Smooth muscle cell (in vitro differentiated cells): ENCODE measurements around the gene MRPL1. TPM values are rescaled to one million over a fixed set of nuclear protein-coding genes. Genes with fewer than 3 reads are reported as not detected.
"Not testable (repeated sequence)": the region's sequence is repeated elsewhere in the genome, so short reads cannot be mapped to it uniquely, and the experiment has no call there.

Experiments used
- DNase-seq: peaks from one replicate; lab custom pipeline; 2025; ENCODE audit not compliant: unreplicated experiment; lab: John Stamatoyannopoulos, UW
- H2AFZ ChIP-seq: fragments of 200-600 bp; sonication (generic); 2 replicates; pipeline ENCODE4 v1.6.0; 2016; ENCODE audit warnings: antibody characterized with exemption, low read depth, mild to moderate bottlenecking
- H3F3A ChIP-seq: fragments of 200-600 bp; sonication (generic); 2 replicates; pipeline ENCODE4 v1.6.0; 2017; ENCODE audit warnings: antibody characterized with exemption, low read depth
- H3K27ac ChIP-seq: fragments of 200-600 bp; sonication (generic); 2 replicates; pipeline ENCODE4 v1.5.1; 2016; ENCODE audit warnings: low read depth, mild to moderate bottlenecking
- H3K27me3 ChIP-seq: fragments of 200-600 bp; sonication (generic); 2 replicates; pipeline ENCODE4 v1.6.1; 2016; ENCODE audit warnings: low read depth, mild to moderate bottlenecking
- H3K36me3 ChIP-seq: fragments of 200-600 bp; sonication (generic); 2 replicates; pipeline ENCODE4 v1.5.1; 2016; ENCODE audit warnings: low read depth
- H3K4me1 ChIP-seq: fragments of 200-600 bp; sonication (generic); 2 replicates; pipeline ENCODE4 v1.5.1; 2016; ENCODE audit warnings: low read depth
- H3K4me2 ChIP-seq: fragments of 200-600 bp; sonication (generic); 2 replicates; pipeline ENCODE4 v1.6.0; 2016; ENCODE audit warnings: mild to moderate bottlenecking
- H3K4me3 ChIP-seq: fragments of 200-600 bp; sonication (generic); 2 replicates; pipeline ENCODE4 v1.5.1; 2016; ENCODE audit warnings: mild to moderate bottlenecking
- H3K79me2 ChIP-seq: fragments of 200-600 bp; sonication (generic); 2 replicates; pipeline ENCODE4 v1.6.0; 2016; ENCODE audit warnings: low read depth, mild to moderate bottlenecking
- H3K9ac ChIP-seq: fragments of 200-600 bp; sonication (generic); 2 replicates; pipeline ENCODE4 v1.6.0; 2016; ENCODE audit warnings: low read depth
- H3K9me3 ChIP-seq: fragments of 200-600 bp; sonication (generic); replicated peaks from 2 replicates; pipeline ENCODE4 v1.5.1; 2016; ENCODE audit warnings: low read depth
- H4K20me1 ChIP-seq: fragments of 200-600 bp; sonication (generic); 2 replicates; pipeline ENCODE4 v1.6.0; 2016; ENCODE audit warnings: low read depth
- WGBS: methylation state at CpG from one replicate; pipeline ENCODE4 v1.1.7; 2016; ENCODE audit warnings: low lambda C conversion rate; 5-methylcytosine and 5-hydroxymethylcytosine counted together
- polyA plus RNA-seq: library from polyadenylated mRNA; unstranded; fragments of >200 nt; fragmentation: Nextera tagmentation; extraction: Ambion mirVana; gene quantifications from 2 replicates; pipeline ENCODE4 v1.2.1, GENCODE V29; 2016
- total RNA-seq: library from RNA; depleted of rRNA; stranded (reverse); fragments of >200 nt; gene quantifications from 2 replicates; pipeline ENCODE4 v1.2.3, GENCODE V29; 2014
- TF ChIP-seq, protein P1 (sequence below): fragments of 200-600 bp; sonication (generic); IDR thresholded peaks from 2 replicates; pipeline ENCODE4 v1.5.1; 2017; ENCODE audit warnings: borderline replicate concordance, mild to moderate bottlenecking, antibody characterized with exemption; ENCODE audit not compliant: insufficient read depth, poor library complexity, severe bottlenecking

MRPL1 gene
- total and polyA plus RNA-seq, 2 experiments from 2014 or later: 20.2 to 31.6 TPM

DNA sequence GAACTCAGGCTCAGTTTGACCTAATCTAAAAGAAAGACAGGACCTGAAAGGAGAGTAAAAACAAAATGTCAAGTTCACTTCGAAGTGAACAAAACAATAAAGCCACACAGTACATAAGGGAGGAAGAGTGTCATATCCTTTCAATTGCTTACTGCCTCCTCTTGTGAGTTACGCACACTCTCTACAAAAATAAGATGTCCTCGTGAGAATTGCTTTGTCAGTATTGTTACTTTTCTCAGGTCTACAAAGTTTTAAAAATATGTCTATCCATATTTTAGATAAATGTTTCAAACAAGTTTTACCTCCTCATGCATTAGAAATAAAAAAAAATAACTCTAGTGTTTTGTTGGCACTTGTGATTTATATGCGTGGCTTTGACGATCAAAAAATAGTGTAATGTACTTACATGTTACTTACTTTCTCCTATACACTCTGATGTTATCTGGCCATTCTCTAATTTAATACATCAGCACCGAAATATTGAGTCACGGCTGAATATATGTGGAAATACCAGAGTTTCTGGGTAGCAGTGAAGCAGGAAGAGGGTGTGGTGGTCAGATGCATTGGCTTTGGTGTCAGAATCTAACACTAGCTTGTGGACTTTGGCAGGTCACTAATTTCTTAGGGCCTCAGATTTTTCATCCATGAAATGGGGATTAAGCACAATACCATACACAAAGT lies 8.1 kb upstream of the MRPL1 start:
- TF ChIP-seq, protein P1, sequence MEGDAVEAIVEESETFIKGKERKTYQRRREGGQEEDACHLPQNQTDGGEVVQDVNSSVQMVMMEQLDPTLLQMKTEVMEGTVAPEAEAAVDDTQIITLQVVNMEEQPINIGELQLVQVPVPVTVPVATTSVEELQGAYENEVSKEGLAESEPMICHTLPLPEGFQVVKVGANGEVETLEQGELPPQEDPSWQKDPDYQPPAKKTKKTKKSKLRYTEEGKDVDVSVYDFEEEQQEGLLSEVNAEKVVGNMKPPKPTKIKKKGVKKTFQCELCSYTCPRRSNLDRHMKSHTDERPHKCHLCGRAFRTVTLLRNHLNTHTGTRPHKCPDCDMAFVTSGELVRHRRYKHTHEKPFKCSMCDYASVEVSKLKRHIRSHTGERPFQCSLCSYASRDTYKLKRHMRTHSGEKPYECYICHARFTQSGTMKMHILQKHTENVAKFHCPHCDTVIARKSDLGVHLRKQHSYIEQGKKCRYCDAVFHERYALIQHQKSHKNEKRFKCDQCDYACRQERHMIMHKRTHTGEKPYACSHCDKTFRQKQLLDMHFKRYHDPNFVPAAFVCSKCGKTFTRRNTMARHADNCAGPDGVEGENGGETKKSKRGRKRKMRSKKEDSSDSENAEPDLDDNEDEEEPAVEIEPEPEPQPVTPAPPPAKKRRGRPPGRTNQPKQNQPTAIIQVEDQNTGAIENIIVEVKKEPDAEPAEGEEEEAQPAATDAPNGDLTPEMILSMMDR: no peak
- no peak overlapping the region for H3K9ac ChIP-seq
- H3K4me1 ChIP-seq: no peaks in the 10 kb centered on the region
- H3K27me3 ChIP-seq: no peaks in the 10 kb centered on the region
- no peaks in the 10 kb centered on the region for H3K9me3 ChIP-seq
- no peak overlapping the region for H2AFZ ChIP-seq
- no peak overlapping the region for H3K4me3 ChIP-seq
- 91% methylated on average over 7 of the region's 7 CpGs for WGBS
- H3K27ac ChIP-seq: no peak overlapping the region
- no peak for DNase-seq
- H3K79me2 ChIP-seq: no peaks in the 10 kb centered on the region
- no peaks in the 10 kb centered on the region for H3K36me3 ChIP-seq
- no peaks in the 10 kb centered on the region for H3F3A ChIP-seq
- H4K20me1 ChIP-seq: no peaks in the 10 kb centered on the region
- no peak overlapping the region for H3K4me2 ChIP-seq

DNA sequence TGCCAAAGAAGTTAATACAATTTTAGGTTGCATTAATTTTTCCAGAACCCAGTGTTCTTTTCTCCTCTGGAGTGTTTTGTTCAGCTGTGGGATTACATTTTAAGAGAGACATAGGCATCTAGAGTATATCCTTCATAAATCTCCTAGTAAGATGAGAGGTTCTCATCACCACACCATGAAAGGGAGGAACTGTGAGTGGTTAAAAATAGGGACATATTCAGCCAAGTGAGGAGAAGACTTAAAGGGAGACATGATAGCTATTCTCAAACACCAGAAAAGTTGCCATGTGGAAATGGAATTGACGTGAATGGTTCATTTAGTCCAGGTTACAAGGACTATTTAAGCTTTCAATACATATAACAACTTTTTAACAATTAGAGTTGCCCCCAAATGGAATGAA lies 6.5 kb upstream of the MRPL1 start:
- Histone ChIP-seq H3K4me3 (no peak overlapping the region), H3K79me2 (no peaks in the 10 kb centered on the region), H2AFZ (no peak overlapping the region), H4K20me1 (no peaks in the 10 kb centered on the region), H3K36me3 (no peaks in the 10 kb centered on the region), H3K27ac (no peak overlapping the region), H3K4me2 (no peak overlapping the region), H3F3A (no peaks in the 10 kb centered on the region), H3K9ac (no peak overlapping the region), H3K27me3 (no peaks in the 10 kb centered on the region), H3K9me3 (no peaks in the 10 kb centered on the region), H3K4me1 (no peaks in the 10 kb centered on the region)
- TF ChIP-seq, protein P1: no peak
- DNase-seq: no peak
- WGBS: 72% methylated on average over 1 of the region's 1 CpG

DNA sequence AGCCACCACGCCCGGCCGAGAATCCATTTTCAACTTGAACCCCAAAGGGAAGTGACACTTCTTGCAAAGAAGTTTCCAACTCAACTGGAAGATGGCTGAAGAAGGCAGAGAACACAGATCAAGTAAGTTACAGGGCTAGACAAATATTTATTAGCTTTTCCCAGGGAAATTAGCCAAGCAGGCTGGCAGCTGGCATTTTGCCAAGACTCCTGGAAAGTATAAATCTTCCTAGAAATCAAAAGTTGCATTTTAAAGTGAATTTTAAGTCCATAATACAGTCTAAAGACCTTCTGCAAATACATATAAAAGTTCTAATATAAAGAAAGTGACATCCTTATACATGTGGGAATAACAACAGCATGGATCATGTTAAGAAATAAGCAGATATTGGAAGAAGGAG lies 3.4 kb upstream of the MRPL1 start:
- H3K4me2 ChIP-seq: no peak overlapping the region
- H3K27me3 ChIP-seq: no peaks in the 10 kb centered on the region
- H3K27ac ChIP-seq: no peak overlapping the region
- H3K36me3 ChIP-seq: no peaks in the 10 kb centered on the region
- H3K9me3 ChIP-seq: no peaks in the 10 kb centered on the region
- peaks cover 4% of the 10 kb centered on the region for H3K4me1 ChIP-seq
- TF ChIP-seq, protein P1: no peak
- H4K20me1 ChIP-seq: no peaks in the 10 kb centered on the region
- no peak overlapping the region for H3K9ac ChIP-seq
- WGBS: 99% methylated on average over 3 of the region's 3 CpGs
- peaks cover 3% of the 10 kb centered on the region for H3F3A ChIP-seq
- H2AFZ ChIP-seq: no peak overlapping the region
- no peak overlapping the region for H3K4me3 ChIP-seq
- peaks cover 12% of the 10 kb centered on the region for H3K79me2 ChIP-seq
- no peak for DNase-seq

DNA sequence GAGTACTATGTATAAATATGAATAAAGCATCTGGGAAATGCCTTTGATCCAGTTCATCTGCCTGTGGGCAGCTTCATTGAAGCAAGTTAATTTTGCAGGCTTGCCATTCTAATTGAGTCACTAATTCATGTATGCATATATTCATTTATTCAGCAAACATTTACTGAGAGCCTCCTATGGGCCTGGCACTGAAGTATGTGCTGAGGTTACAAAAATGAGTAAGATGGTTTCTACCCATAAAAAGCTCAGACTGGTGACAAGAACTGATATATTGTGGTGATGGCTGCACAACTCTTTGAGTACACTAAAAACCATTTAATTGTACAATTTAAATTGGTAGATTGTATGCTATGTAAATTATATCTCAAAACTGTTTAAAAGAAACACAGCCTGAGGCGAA lies 1.1 kb upstream of the MRPL1 start:
- H3K9ac ChIP-seq: peak overlapping the region; percentile 97

DNA sequence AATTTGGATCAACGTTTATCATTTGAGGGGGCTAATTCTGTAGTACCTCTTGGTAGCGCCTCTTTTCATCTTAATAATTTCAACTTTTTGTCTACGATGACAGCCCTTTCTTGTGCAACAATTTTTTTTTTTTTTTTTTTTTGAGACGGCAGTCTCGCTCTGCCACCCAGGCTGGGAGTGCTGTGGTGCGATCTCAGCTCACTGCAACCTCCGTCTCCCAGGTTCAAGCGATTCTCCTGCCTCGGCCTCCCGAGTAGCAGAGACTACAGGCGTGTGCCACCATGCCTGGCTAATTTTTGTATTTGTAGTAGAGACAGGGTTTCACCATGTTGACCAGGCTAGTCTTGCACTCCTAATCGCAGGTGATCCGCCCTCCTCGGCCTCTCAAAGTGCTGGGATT lies 711 bp downstream of the MRPL1 start:
- WGBS: 23% methylated on average over 14 of the region's 14 CpGs
- H2AFZ ChIP-seq: peak overlapping the region; percentile 95
- peaks cover 43% of the 10 kb centered on the region for H3K79me2 ChIP-seq
- H3K4me1 ChIP-seq, H3K36me3 ChIP-seq, DNase-seq, H3F3A ChIP-seq, H3K9me3 ChIP-seq, H3K27ac ChIP-seq, H3K27me3 ChIP-seq, H4K20me1 ChIP-seq: not testable (repeated sequence)
- H3K4me2 ChIP-seq: peak overlapping the region; percentile 86
- H3K9ac ChIP-seq: peak overlapping the region; percentile 97
- peak overlapping the region; percentile 84 for H3K4me3 ChIP-seq

More for the DNA sequence above, 1.1 kb upstream of the MRPL1 start:
- Histone ChIP-seq H3K9me3 (no peaks in the 10 kb centered on the region), H3K79me2 (peaks cover 30% of the 10 kb centered on the region), H4K20me1 (no peaks in the 10 kb centered on the region), H3K4me3 (peak overlapping the region; percentile 84), H3F3A (peaks cover 3% of the 10 kb centered on the region), H3K4me2 (peak overlapping the region; percentile 86), H3K27ac (peak overlapping the region; percentile 97), H3K36me3 (no peaks in the 10 kb centered on the region), H3K27me3 (no peaks in the 10 kb centered on the region), H3K4me1 (peaks cover 4% of the 10 kb centered on the region), H2AFZ (peak overlapping the region; percentile 95)
- TF ChIP-seq, protein P1: no peak
- no peak for DNase-seq
- 97% methylated on average over 1 of the region's 1 CpG for WGBS
